Stimulated activated CD4-positive, alpha-beta T cell treated with anti-CD3 and anti-CD28 coated beads, Interleukin-2, amount 100 ng/mL, for 24 hours (primary cell): ENCODE results near the gene TMEM260.
"Not testable (repeated sequence)": the region's sequence is repeated elsewhere in the genome, so short reads cannot be mapped to it uniquely, and the experiment has no call there.

Experiments used
- DNase-seq, 2 donors: peaks; one replicate each; pipeline ENCODE4 v3.0.0-alpha.2; 2020

Gene TMEM260

GRCh38 chr14:56686416-56686815 lies 106.8 kb downstream of the TMEM260 start:
- DNase-seq, result no peak

- no peak for DNase-seq
These were observed 107.5 kb downstream of the TMEM260 start for GRCh38 chr14:56687123-56687522.

GRCh38 chr14:56694609-56695008 lies 115.0 kb downstream of the TMEM260 start:
- no peak for DNase-seq

GRCh38 chr14:56695216-56695615 lies 115.6 kb downstream of the TMEM260 start:
- not testable (repeated sequence) for DNase-seq
